CD4-positive, alpha-beta T cell treated with Interleukin-15 for 1 hour (primary cell): ENCODE results near the gene CHAMP1.
"Not testable (repeated sequence)": the region's sequence is repeated elsewhere in the genome, so short reads cannot be mapped to it uniquely, and the experiment has no call there.

Experiments
- DNase-seq: peaks from one replicate; pipeline ENCODE4 v3.0.0-alpha.2; 2020

Gene CHAMP1

GRCh38 chr13:114299604-114300305, 14.5 kb upstream of the CHAMP1 start:
- DNase-seq = no peak

- DNase-seq = no peak
Observed at GRCh38 chr13:114303700-114304327, 10.5 kb upstream of the CHAMP1 start.

DNA sequence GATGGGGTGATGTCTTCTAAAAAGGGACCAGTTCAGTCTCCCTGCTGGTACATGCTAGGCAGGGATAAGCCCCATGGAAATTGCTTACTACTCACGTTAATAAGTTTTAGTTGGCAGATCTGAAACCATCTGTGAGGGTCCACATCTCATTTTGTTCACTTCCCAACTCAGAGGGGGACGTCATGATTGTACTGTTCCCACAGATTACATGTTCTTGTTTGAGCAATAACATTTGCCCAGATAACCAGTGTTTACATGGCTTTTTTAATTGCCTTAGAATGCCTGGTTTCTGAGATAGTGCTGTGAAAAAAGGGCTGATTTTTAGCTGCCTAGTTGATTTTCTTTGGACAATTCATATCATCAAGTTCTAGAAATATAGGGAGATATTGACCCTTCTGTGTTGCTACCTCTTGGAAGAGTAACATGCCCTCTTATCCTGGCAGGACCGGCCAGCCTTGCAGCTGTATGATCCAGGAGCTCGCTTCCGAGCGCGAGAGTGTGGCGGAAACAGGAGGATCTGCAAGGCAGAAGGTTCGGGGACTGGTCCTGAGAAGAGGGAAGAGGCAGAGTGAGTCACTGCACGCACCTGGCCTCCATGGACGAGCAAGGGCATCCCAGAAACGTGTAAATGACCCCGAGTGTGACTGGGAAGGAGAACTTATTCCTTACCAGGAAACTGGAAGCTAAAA, 9.8 kb upstream of the CHAMP1 start:
- no peak for DNase-seq

- DNase-seq = no peak
Observed at GRCh38 chr13:114309086-114309485, 5.2 kb upstream of the CHAMP1 start.

GRCh38 chr13:114309806-114310410, 4.4 kb upstream of the CHAMP1 start:
- no peak for DNase-seq

GRCh38 chr13:114310956-114311355, 3.3 kb upstream of the CHAMP1 start:
- DNase-seq = no peak

DNA sequence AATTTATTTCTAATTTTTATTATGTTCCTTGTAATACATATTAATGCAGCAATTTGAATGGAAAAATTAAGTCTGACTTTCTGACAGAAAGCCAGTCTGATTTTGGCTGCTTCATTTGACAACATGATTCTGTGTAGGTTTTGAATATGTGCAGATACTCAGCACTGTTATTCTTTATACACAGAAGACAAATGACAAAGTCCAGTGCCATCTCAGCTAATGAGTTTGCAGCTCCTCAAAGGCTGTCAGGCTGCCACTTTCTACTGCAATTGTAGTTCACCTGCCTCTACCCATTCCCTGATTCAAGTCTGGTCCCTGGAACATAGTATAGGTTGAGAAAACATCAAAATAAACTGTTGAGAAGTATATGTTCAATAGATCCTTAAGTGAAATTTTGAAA, 2.9 kb upstream of the CHAMP1 start:
- no peak for DNase-seq

DNA sequence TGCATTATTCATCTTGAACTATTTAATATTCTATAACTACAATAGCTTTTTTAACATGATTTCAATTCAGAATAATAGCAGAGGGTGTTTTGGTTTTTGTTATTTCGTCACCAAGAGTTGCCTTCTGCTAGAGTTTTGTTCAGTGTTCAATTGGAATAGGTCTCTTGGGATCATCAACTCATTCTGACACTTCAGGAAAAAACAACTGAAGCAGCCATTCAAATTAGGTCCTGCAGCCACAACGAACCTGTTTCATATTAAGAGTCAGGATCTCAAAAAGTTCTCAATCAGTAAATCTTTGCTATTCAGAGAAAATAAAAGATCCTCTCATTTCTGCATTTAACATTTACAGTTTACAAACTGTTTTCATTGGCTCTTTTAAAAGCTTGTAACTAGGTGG, 2.4 kb upstream of the CHAMP1 start:
- DNase-seq = no peak

DNA sequence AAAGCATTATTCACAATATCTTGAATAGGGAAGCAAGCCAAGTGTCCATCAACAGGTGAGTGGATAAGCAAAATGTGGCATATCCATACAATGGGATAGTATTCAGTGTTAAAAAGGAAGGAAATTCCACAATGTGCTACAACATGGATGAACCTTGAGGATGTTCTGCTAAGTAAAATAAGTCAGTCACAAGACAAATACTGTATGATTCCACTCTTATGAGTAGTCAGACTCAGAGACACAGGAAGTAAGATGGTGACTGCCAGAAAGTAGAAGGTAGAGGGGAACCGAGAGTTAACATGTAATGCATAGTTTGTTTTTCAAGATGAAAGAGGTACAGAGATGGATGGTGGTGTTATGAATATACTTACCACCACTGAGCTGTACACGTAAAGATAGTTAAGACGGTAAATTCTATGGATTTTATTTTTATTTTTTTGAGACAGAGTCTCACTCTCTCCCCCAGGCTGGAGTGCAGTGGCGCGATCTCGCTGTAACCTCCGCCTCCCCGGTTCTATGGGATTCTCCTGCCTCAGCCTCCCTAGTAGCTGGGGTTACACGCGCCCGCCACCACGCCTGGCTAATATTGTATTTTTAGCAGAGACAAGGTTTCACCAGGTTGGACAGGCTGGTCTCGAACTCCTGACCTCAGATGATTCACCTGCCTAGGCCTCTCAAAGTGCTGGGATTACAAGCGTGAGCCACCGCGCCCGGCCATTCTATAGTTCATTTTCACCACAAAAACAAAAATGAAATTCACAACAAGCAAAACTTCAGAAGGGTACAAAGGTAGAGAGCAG, 1.0 kb upstream of the CHAMP1 start:
- no peak for DNase-seq

GRCh38 chr13:114315074-114315785, 927 bp downstream of the CHAMP1 start:
- DNase-seq = no peak

- no peak for DNase-seq
Observed at GRCh38 chr13:114318624-114319023, 4.3 kb downstream of the CHAMP1 start.

- DNase-seq = no peak
Observed at GRCh38 chr13:114319441-114319913, 5.2 kb downstream of the CHAMP1 start.

GRCh38 chr13:114320065-114320464, 5.8 kb downstream of the CHAMP1 start:
- DNase-seq = no peak

- DNase-seq = no peak
Observed at GRCh38 chr13:114321256-114321655, 7.0 kb downstream of the CHAMP1 start.

DNA sequence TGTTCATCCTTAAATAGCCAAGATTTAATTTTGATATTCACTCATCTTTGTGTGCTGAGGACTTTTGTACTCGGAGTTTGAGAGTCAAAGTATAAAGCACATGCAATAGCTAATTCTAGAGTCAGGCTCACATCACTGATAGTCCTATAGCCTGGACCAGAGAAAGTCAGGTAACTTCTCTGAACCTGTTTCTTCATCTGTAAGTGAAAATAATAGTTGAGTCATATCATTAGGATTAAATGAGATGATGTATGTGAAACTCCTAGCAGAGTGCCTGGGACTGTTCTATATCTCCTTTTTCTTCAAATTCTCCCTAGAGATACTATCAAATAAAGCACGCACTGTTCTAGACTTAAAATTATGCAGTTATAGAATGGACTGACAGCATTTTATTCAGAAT, 9.0 kb downstream of the CHAMP1 start:
- DNase-seq = no peak

DNA sequence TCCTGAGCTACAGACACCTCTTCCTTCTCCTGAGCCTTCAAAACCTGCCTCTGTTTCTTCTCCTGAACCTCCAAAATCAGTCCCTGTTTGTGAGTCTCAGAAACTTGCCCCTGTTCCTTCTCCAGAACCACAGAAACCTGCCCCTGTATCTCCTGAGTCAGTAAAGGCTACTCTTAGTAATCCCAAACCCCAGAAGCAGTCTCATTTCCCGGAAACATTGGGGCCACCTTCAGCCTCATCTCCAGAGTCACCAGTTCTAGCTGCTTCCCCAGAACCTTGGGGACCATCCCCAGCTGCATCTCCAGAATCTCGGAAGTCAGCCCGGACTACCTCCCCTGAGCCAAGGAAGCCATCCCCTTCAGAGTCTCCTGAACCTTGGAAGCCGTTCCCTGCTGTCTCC, 10.0 kb downstream of the CHAMP1 start:
- DNase-seq = no peak

DNA sequence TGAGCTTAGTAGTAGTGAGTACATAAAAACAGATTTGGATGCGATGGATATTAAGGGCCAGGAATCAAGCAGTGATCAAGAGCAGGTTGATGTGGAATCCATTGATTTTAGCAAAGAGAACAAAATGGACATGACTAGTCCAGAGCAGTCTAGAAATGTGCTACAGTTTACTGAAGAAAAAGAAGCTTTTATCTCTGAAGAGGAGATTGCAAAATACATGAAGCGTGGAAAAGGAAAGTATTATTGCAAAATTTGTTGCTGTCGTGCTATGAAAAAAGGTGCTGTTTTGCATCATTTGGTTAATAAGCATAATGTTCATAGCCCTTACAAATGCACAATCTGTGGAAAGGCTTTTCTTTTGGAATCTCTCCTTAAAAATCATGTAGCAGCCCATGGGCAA, 11.4 kb downstream of the CHAMP1 start:
- DNase-seq = no peak

DNA sequence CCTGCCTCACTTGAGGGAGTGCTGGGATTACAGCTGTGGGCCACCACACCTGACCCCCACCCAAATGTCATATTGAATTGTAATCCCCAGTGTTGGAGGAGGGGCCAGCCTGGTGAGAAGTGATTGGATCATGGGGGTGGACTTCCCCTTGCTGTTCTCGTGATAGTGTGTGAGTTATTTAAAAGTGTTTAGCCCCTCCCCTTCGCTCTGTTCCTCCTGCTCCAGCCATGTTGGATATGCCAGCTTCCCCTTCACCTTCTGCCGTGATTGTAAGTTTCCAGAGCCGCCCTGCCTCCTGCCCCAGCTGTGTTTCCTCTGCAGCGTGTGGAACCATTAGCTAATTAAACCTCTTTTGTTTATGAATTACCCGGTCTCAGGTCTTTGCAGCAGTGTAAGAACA, 13.7 kb downstream of the CHAMP1 start:
- no peak for DNase-seq

DNA sequence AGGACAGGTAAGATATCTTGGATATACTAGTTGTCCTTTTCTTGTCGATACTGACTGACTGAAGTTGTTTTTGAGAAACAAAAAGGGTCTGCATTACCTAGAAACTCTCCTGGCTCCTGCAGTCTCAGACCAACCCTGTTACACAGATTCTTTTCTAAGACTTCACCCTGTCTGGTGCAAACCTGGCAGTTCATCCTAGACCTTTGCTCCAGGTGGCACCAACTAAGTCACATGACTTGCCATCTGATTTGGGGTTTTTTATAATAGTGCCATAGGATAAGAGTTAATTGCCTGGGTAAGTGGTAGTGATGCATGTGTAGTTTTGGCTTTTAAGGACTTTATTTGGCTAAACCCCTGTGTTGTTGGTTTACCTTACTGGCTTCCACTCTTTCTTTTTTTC, 14.3 kb downstream of the CHAMP1 start:
- DNase-seq = no peak

DNA sequence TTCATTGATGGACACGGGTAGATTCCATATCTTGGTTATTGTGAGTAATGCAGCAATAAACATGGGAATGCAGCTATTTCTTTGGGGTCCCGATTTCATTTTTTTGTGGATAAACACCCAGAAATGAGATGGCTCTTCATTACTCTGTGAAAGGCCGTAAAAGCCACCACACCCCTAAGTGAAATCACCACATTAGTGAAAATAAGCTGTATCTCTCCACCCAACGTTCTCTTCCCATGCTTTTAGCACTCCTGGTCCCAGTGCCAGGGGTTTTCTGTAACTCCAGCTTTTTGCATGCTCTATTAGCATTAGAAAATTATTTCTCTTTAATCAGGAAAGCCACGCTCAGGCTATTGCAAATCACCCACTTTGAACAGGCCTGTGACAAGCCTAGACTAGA, 15.8 kb downstream of the CHAMP1 start:
- DNase-seq = no peak

DNA sequence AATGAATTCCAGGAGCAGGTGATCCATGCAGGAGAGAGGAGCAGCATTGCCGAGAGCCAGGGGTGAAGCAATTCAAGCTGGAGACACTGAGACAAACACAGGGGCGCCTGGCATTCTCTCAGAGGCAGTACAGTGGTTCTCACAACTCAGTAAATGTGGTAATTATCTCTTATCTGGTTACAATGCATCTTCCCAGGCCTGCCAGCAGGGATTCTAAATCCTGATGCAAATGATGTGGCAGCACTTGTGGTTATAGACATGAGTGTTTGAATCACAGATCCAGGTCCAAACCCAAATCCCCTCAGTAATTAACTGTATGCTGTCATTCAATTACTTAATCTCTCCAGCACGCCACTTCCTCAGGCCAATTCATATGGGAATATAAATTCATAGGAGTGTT, 19.6 kb downstream of the CHAMP1 start:
- not testable (repeated sequence) for DNase-seq
